Omental fat pad (tissue), 4 donors: ENCODE measurements around the gene VIM. TPM values are rescaled to one million over a fixed set of nuclear protein-coding genes. Genes with fewer than 3 reads are reported as not detected.

Source experiments
- ATAC-seq: fragments of 150-250 bp; one replicate; pipeline ENCODE4 v1.9.1; 2016; ENCODE audit warnings: mild to moderate bottlenecking, moderate library complexity; ENCODE audit not compliant: low FRiP score
- DNase-seq: peaks from one replicate; pipeline ENCODE4 v3.0.0-alpha.2; 2019; ENCODE audit warnings: low spot score
- total RNA-seq, 4 donors: library from RNA; depleted of rRNA; stranded (reverse); fragments of >200 nt; gene quantifications; one replicate each; pipeline ENCODE4 v1.1.0, GENCODE V29; 2016
- TF ChIP-seq, protein P1 (sequence below), 3 donors: fragments of 450-650 bp; IDR thresholded peaks; one replicate each; pipeline ENCODE4 v1.5.1; 2016 to 2017; ENCODE audit warnings: antibody characterized with exemption in 3 of 3, mild to moderate bottlenecking in 3 of 3, moderate library complexity in 2 of 3

Gene VIM
- total RNA-seq, 4 donors from 2014 or later = 3,307 to 6,426 (median 5,180) TPM

GRCh38 chr10:17200912-17201793, 26.9 kb upstream of the VIM start, which contains the start of gene TRDMT1:
TSS of gene TRDMT1 (minus strand) at chr10:17201672. CDS start at chr10:17201634, 38 bp downstream.
- DNase-seq (peak; percentile 58), ATAC-seq (peak; percentile 100)
- TF ChIP-seq, protein P1, sequence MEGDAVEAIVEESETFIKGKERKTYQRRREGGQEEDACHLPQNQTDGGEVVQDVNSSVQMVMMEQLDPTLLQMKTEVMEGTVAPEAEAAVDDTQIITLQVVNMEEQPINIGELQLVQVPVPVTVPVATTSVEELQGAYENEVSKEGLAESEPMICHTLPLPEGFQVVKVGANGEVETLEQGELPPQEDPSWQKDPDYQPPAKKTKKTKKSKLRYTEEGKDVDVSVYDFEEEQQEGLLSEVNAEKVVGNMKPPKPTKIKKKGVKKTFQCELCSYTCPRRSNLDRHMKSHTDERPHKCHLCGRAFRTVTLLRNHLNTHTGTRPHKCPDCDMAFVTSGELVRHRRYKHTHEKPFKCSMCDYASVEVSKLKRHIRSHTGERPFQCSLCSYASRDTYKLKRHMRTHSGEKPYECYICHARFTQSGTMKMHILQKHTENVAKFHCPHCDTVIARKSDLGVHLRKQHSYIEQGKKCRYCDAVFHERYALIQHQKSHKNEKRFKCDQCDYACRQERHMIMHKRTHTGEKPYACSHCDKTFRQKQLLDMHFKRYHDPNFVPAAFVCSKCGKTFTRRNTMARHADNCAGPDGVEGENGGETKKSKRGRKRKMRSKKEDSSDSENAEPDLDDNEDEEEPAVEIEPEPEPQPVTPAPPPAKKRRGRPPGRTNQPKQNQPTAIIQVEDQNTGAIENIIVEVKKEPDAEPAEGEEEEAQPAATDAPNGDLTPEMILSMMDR (IDR thresholded peaks at IDR 0.05) = no peak

DNA sequence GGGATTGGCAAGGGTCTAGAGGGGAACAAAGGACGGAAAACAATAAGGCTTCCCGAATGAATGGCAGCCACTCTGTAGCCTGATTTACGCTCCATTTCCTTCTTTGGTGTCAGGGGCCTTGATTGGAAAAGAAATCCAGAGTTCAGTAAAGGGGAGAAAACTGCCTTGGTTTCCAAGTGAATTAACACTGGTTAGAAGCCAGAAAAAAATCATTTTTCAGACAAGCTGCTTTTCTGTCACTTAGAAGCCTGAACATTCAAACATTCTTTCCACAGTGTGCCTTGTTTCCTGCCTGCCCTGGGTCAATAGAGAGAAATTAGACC, 26.3 kb upstream of the VIM start:
- no peak for DNase-seq
- ATAC-seq = no peak
- TF ChIP-seq, protein P1 (IDR thresholded peaks at IDR 0.05) = no peak

GRCh38 chr10:17202506-17202905, 25.5 kb upstream of the VIM start:
- DNase-seq = no peak
- ATAC-seq = no peak

GRCh38 chr10:17202999-17203398, 25.0 kb upstream of the VIM start:
- no peak for ATAC-seq
- no peak for DNase-seq
- TF ChIP-seq, protein P1 (IDR thresholded peaks at IDR 0.05) = no peak

More at GRCh38 chr10:17202506-17202905, 25.5 kb upstream of the VIM start:
- TF ChIP-seq, protein P1 (IDR thresholded peaks at IDR 0.05) = no peak

DNA sequence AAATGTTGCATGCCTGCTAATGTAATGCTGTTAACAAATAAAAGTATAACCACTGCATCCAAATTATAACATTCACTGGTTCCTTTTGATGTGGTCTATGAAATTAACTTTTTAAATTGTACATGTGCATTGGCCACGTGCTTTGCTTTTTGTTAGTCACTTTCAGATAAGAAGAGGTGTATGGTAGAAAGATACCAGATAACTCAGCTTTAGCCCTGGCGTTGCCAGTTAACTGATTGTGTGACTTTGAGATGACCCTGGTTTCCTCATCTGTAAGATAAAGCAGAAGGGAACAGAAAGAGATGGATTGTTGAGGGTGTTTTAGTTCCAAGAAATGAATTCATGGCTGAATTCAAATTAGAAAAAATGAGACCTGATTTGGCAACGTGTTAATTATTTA, 24.6 kb upstream of the VIM start:
- ATAC-seq = no peak
- TF ChIP-seq, protein P1 (IDR thresholded peaks at IDR 0.05) = no peak
- DNase-seq = no peak

GRCh38 chr10:17206210-17206709, 21.8 kb upstream of the VIM start:
- ATAC-seq = no peak
- TF ChIP-seq, protein P1 (IDR thresholded peaks at IDR 0.05) = no peak
- no peak for DNase-seq

DNA sequence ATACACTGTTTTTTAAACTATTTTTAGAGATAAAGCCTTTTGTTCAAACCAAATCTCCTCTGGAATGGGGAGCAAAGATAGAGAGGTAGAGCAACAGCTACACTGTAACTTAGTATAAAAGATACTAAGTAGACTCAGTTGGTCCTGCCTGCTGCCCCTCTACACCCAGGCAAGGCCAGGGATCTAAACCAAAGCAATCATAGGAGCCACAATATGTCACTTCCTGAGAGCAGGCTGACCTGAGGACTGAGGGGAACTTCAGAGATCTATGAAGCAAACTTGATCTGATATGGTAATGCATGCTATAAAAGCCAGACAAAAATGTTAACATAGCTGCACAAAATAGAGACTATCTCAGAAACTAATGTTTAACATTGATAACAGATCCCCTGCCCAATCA, 19.6 kb upstream of the VIM start:
- ATAC-seq = no peak
- TF ChIP-seq, protein P1 (IDR thresholded peaks at IDR 0.05) = no peak
- no peak for DNase-seq
